ENCODE data around the gene EXD3. TPM values are rescaled to one million over a fixed set of nuclear protein-coding genes. Genes with fewer than 3 reads are reported as not detected.

The EXD3 gene
- total RNA-seq, 1 donor from 2014 or later, result 24.5 TPM

DNA sequence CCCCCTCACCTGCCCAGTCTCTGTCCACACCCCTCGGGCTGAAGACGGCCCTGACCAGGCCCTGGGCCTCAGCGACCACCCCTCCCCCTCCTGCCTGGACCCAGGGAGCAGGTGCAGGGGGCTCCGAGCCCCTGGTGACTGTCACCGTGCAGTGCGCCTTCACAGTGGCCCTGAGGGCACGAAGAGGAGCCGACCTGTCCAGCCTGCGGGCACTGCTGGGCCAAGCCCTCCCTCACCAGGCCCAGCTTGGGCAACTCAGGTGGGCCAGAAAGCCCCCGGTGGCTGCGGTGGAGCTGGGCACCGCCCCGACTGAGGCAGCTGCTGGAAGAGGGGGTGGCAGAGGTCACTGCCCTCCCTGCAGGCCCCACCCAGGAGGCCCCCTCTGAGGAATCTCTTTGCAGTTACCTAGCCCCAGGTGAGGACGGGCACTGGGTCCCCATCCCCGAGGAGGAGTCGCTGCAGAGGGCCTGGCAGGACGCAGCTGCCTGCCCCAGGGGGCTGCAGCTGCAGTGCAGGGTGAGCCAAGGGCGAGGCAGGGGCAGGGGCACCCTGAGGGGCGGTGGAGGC lies 10.5 kb upstream of the EXD3 start:
- TF ChIP-seq, protein P1, sequence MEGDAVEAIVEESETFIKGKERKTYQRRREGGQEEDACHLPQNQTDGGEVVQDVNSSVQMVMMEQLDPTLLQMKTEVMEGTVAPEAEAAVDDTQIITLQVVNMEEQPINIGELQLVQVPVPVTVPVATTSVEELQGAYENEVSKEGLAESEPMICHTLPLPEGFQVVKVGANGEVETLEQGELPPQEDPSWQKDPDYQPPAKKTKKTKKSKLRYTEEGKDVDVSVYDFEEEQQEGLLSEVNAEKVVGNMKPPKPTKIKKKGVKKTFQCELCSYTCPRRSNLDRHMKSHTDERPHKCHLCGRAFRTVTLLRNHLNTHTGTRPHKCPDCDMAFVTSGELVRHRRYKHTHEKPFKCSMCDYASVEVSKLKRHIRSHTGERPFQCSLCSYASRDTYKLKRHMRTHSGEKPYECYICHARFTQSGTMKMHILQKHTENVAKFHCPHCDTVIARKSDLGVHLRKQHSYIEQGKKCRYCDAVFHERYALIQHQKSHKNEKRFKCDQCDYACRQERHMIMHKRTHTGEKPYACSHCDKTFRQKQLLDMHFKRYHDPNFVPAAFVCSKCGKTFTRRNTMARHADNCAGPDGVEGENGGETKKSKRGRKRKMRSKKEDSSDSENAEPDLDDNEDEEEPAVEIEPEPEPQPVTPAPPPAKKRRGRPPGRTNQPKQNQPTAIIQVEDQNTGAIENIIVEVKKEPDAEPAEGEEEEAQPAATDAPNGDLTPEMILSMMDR (IDR thresholded peaks at IDR 0.05; ENCODE audit: partially characterized antibody, unreplicated experiment), result no peak
- H3K4me3 Mint-ChIP-seq (ENCODE audit: unreplicated experiment), result no peak overlapping the region
- no peaks in the 10 kb centered on the region for H3K9me3 Mint-ChIP-seq (ENCODE audit: unreplicated experiment)

DNA sequence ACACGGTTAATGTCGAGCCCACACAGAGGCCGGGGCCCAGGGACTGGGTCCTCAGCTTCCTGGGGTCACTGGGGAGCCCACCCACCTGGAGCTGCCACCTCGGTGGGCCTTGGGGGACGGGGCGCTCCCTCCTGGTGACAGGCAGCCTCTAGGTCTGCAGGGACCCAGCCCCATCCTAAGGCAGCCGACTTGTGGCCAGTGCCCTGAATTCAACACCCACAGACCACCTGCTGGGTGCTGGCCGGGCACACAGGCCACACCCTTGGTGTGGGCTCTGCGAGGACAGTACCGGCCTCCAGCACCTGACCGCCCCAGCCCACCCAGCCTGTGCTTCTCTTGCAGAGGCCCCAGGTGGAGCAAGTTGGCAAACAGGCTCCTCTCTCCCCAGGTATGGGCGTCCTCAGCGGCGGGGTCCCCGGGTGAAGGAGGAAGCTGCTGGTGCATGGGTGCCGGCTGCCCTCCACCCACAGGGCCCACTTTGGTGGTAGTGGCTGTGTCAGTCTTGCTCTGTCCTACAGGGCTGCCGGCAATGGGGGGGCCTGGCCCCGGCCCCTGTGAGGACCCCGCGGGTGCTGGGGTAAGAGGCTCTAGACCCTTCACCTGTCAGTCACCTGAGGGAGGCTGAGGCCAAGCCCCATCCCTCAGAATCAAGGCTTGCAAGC lies 9.9 kb upstream of the EXD3 start:
- Mint-ChIP-seq H3K27ac (ENCODE audit: unreplicated experiment) (no peak overlapping the region), H3K36me3 (ENCODE audit: unreplicated experiment) (no peaks in the 10 kb centered on the region)

More for the DNA sequence above, 10.5 kb upstream of the EXD3 start:
- no peak for DNase-seq
- no peaks in the 10 kb centered on the region for H3K4me1 Mint-ChIP-seq (ENCODE audit: low read depth, unreplicated experiment)
- H3K27me3 Mint-ChIP-seq (ENCODE audit: unreplicated experiment), result no peaks in the 10 kb centered on the region
- no peaks in the 10 kb centered on the region for H3K36me3 Mint-ChIP-seq (ENCODE audit: unreplicated experiment)
- no peak overlapping the region for H3K27ac Mint-ChIP-seq (ENCODE audit: unreplicated experiment)

DNA sequence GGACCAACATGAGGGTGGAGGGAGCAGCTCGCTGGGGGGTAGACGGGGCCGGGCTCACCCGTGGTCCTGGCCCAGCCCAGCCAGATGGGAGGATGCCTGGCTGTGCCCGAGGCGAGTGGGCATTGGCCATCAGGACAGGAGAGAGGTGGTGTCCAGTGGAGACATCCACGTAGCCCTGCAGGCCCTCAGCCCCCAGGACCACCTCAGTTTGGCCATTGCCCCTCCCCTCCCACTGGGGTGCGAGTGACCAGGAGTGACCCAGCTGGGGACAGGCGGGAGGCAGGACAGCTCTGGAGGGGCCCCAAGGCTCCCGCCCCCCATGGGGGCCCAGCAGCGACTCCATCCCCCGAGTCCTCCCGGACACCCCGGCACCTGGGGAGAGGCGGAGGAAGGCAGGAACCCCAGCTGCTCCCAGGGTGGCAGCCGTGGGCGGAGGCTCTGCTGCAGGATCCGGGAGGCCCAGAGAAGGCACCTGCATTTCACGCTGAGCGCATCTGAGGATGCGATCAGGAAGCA lies 8.5 kb upstream of the EXD3 start:
- H3K27me3 Mint-ChIP-seq (ENCODE audit: unreplicated experiment), result peaks cover 3% of the 10 kb centered on the region
- H3K27ac Mint-ChIP-seq (ENCODE audit: unreplicated experiment), result no peak overlapping the region
- H3K4me3 Mint-ChIP-seq (ENCODE audit: unreplicated experiment), result no peak overlapping the region
- no peaks in the 10 kb centered on the region for H3K36me3 Mint-ChIP-seq (ENCODE audit: unreplicated experiment)
- H3K4me1 Mint-ChIP-seq (ENCODE audit: low read depth, unreplicated experiment), result no peaks in the 10 kb centered on the region
- no peak for DNase-seq
- TF ChIP-seq, protein P1 (IDR thresholded peaks at IDR 0.05; ENCODE audit: partially characterized antibody, unreplicated experiment), result no peak
- no peaks in the 10 kb centered on the region for H3K9me3 Mint-ChIP-seq (ENCODE audit: unreplicated experiment)

More for the DNA sequence above, 9.9 kb upstream of the EXD3 start:
- H3K9me3 Mint-ChIP-seq (ENCODE audit: unreplicated experiment), result no peaks in the 10 kb centered on the region
- H3K27me3 Mint-ChIP-seq (ENCODE audit: unreplicated experiment), result no peaks in the 10 kb centered on the region
- DNase-seq, result no peak
- H3K4me1 Mint-ChIP-seq (ENCODE audit: low read depth, unreplicated experiment), result no peaks in the 10 kb centered on the region
- H3K4me3 Mint-ChIP-seq (ENCODE audit: unreplicated experiment), result no peak overlapping the region
- TF ChIP-seq, protein P1 (IDR thresholded peaks at IDR 0.05; ENCODE audit: partially characterized antibody, unreplicated experiment), result no peak

DNA sequence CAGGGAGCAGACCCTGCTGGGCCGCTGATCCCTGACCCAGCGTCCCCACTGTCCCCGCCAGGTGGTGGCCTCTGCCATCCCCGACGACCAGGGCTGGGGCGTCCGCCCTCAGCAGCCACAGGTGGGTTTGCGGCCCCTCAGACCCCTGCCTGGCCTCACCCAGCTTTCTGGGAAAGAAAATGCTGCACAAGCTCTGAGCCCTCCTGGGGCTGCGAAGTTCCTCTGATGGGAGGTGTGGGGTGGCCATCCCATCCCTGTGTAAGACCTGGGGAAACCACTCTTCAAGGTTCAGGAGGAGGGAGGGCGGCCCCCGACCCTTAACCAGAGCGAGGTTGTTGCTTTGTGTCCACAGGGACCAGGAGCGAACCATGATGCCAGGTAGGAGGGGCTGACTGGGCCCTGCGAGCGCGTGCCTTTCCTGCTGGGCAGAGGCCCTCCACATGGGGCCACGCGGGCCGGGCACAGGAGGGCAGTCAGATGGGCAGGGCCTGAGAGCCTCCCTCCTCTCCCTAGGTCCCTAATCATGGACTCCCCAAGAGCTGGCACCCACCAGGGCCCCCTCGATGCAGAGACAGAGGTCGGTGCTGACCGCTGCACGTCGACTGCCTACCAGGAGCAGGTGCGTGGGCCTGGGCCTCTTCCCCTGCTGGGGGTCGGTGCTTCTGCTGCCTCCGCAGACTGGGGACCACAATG lies 7.9 kb upstream of the EXD3 start:
- Mint-ChIP-seq H3K27ac (ENCODE audit: unreplicated experiment) (no peak overlapping the region), H3K4me1 (ENCODE audit: low read depth, unreplicated experiment) (no peaks in the 10 kb centered on the region), H3K27me3 (ENCODE audit: unreplicated experiment) (peaks cover 3% of the 10 kb centered on the region), H3K36me3 (ENCODE audit: unreplicated experiment) (no peaks in the 10 kb centered on the region), H3K9me3 (ENCODE audit: unreplicated experiment) (no peaks in the 10 kb centered on the region), H3K4me3 (ENCODE audit: unreplicated experiment) (no peak overlapping the region)
- TF ChIP-seq, protein P1 (IDR thresholded peaks at IDR 0.05; ENCODE audit: partially characterized antibody, unreplicated experiment), result no peak
- no peak for DNase-seq

Measured in glutamatergic neuron (in vitro differentiated cells).